Thoracic aorta (tissue), 2 donors: ENCODE measurements around the gene LAMB4. TPM values are rescaled to one million over a fixed set of nuclear protein-coding genes. Genes with fewer than 3 reads are reported as not detected.
A peak's percentile ranks its signal among the peaks of the same experiment; 100 is the strongest.
"Not testable (repeated sequence)": the region's sequence is repeated elsewhere in the genome, so short reads cannot be mapped to it uniquely, and the experiment has no call there.

Experiments used
- ATAC-seq: fragments of 150-250 bp; one replicate; pipeline ENCODE4 v1.8.0; 2017; ENCODE audit warnings: low read depth; ENCODE audit not compliant: insufficient number of reproducible peaks, low FRiP score
- DNase-seq: peaks from one replicate; pipeline ENCODE4 v3.0.0-alpha.2; 2020; ENCODE audit warnings: low spot score
- H3K27ac ChIP-seq, 2 donors: fragments of 200-600 bp; sonication (generic); 1 replicate in 1 of 2; 2 replicates in 1 of 2; pipeline ENCODE4 v1.5.1; 2016; ENCODE audit warnings: mild to moderate bottlenecking in 2 of 2, moderate library complexity in 2 of 2
- H3K27me3 ChIP-seq: fragments of 200-600 bp; sonication (generic); replicated peaks from 2 replicates; pipeline ENCODE4 v1.6.0; 2016; ENCODE audit warnings: mild to moderate bottlenecking; ENCODE audit not compliant: insufficient read depth
- H3K36me3 ChIP-seq: fragments of 200-600 bp; sonication (generic); one replicate; pipeline ENCODE4 v1.5.1; 2016
- H3K4me1 ChIP-seq, 2 donors: fragments of 200-600 bp; sonication (generic); 1 replicate in 1 of 2; 2 replicates in 1 of 2; pipeline versions ENCODE4 v1.5.1 to v1.6.0; 2016; ENCODE audit warnings: low read depth in 2 of 2, mild to moderate bottlenecking in 1 of 2; ENCODE audit not compliant: control insufficient read depth in 1 of 2
- H3K4me3 ChIP-seq: fragments of 200-600 bp; sonication (generic); 2 replicates; pipeline ENCODE4 v1.5.1; 2016; ENCODE audit warnings: mild to moderate bottlenecking
- H3K9me3 ChIP-seq: fragments of 200-600 bp; sonication (generic); 2 replicates; pipeline ENCODE4 v1.5.1; 2016
- total RNA-seq, 2 donors: library from RNA; depleted of rRNA; stranded (reverse); fragments of >200 nt; gene quantifications; one replicate each; pipeline versions ENCODE4 v1.1.0 to v1.2.3, GENCODE V29; 2016
- TF ChIP-seq, protein P1 (sequence below): fragments of 200-600 bp; sonication (generic); IDR thresholded peaks from one replicate; pipeline ENCODE4 v1.5.1; 2019; ENCODE audit warnings: antibody characterized with exemption

The LAMB4 gene
- total RNA-seq, 2 donors from 2014 or later: 0.14 TPM; not detected in 1

DNA sequence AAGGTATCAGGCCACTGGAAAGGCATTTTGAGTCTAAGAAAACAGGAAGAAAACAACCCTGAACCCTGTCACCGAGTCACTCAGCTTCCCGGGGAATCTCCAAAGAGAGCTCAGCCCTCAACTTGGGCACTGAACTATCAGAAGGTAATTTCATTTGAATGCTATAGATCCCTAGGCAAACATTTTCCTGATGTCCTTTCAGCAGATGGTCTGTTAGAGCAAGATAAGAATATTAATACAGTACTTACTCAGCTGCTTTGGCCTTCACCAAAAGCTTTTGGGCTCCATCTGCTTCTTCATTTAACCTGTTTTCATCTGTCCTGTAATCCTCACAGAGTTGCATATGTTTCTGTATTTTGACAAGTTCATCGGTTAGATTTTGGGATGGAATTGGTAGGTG lies 93.0 kb downstream of the LAMB4 start:
- H3K9me3 ChIP-seq: no peaks in the 10 kb centered on the region
- no peaks in the 10 kb centered on the region for H3K27me3 ChIP-seq
- H3K4me3 ChIP-seq: no peak overlapping the region
- no peak overlapping the region for H3K27ac ChIP-seq
- ATAC-seq: no peak
- no peaks in the 10 kb centered on the region for H3K4me1 ChIP-seq
- TF ChIP-seq, protein P1, sequence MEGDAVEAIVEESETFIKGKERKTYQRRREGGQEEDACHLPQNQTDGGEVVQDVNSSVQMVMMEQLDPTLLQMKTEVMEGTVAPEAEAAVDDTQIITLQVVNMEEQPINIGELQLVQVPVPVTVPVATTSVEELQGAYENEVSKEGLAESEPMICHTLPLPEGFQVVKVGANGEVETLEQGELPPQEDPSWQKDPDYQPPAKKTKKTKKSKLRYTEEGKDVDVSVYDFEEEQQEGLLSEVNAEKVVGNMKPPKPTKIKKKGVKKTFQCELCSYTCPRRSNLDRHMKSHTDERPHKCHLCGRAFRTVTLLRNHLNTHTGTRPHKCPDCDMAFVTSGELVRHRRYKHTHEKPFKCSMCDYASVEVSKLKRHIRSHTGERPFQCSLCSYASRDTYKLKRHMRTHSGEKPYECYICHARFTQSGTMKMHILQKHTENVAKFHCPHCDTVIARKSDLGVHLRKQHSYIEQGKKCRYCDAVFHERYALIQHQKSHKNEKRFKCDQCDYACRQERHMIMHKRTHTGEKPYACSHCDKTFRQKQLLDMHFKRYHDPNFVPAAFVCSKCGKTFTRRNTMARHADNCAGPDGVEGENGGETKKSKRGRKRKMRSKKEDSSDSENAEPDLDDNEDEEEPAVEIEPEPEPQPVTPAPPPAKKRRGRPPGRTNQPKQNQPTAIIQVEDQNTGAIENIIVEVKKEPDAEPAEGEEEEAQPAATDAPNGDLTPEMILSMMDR: no peak
- H3K36me3 ChIP-seq: no peaks in the 10 kb centered on the region
- DNase-seq: no peak

DNA sequence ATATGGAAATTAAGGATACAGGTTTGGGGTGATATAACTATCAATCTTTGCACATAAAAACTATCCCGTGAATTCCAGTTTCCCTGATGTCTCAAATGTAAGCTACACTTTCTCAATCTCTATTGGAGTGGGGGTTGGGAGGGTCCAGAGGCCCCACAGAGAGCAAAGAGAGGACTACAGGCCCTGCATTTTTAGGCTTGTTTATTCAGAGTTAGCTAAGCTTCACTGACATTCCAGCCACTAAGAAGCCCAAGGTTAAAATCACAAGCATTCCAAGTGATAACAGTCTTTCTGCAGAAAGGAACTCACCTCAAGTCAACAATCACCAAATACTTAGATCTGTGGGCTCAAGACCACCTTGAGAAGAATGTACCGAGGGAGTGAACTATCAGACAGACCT lies 95.6 kb downstream of the LAMB4 start:
- TF ChIP-seq, protein P1: no peak
- H3K36me3 ChIP-seq: no peaks in the 10 kb centered on the region

DNA sequence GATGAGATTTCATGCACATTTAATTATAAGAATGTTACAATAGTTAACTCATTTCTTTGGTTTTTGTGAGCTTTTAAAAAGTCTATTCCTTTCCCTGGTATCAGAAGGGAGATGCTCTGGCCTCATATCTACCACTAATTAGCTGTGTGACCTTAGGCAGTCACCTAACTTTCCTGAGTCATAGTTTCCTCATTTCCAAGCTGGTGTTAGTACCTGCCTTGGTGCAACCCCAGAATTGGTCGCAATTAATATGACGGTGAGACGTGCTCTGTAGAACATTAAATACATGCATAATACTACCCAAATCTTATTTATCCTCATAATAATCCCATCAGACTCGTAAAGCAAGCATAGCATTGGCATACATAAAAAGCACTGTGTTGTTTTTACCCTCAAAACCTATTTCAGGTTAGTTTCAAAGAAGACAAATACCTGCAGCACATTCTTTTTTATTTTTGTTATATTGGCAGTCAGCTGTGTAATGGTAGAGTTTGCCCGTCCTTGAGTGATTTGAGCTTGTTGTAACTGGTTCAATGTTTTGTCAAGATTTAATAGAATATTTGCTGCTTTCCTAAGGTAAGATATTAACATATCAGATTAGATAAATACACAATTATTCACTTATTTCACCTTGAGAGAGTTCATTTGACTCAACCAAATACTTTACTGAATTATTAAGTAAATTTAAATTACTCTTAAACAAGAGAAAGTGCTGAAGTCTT lies 96.2 kb downstream of the LAMB4 start:
- no peak for DNase-seq
- Histone ChIP-seq H3K9me3 (no peaks in the 10 kb centered on the region), H3K36me3 (no peaks in the 10 kb centered on the region), H3K4me3 (no peak overlapping the region), H3K27ac (no peak overlapping the region), H3K27me3 (no peaks in the 10 kb centered on the region), H3K4me1 (peaks cover 5 to 8% of the 10 kb centered on the region in 2 donors)
- TF ChIP-seq, protein P1: no peak
- ATAC-seq: no peak

More for the DNA sequence above, 95.6 kb downstream of the LAMB4 start:
- Histone ChIP-seq H3K27me3 (no peaks in the 10 kb centered on the region), H3K4me1 (peaks cover 5 to 8% of the 10 kb centered on the region in 2 donors), H3K4me3 (no peak overlapping the region), H3K27ac (no peak overlapping the region), H3K9me3 (no peaks in the 10 kb centered on the region)
- DNase-seq (no peak), ATAC-seq (no peak)

DNA sequence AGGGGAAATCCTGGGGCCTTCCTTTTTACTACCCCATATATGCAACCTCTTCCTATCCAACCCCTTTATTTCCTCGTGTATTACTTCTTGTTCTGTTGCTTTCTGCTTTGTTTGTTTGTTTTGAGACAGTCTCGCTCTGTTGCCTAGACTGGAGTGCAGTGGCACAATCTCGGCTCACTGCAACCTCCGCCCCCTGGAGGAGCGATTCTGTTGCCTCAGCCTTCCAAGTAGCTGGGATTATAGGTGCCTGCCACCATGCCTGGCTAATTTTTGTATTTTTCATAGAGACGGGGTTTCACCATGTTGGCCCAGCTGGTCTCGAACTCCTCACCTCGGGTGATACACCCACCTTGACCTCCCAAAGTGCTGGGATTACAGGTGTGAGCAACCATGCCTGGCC lies 96.9 kb downstream of the LAMB4 start:
- not testable (repeated sequence) for H3K27me3 ChIP-seq, DNase-seq, H3K4me1 ChIP-seq, H3K27ac ChIP-seq, H3K4me3 ChIP-seq, ATAC-seq, H3K36me3 ChIP-seq, H3K9me3 ChIP-seq

DNA sequence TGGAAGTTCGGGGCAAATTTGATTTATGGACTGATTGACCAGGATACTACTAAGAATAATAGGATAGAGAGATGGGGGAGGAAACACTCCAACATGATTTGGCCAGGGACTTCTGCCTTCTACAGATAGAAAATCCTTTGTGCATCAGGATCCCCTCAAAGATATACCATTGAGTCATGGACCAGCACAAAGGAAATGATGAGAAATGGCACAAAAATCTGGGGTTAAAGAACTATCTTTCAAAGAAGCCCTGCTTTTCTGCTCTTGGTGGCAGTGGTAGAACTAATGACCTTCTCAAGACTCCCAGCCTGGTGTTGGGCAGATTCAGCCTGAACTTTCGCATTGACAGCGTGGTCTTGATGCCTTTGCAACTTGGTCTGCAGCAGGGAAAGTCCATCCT lies 99.6 kb downstream of the LAMB4 start:
- peaks cover 11 to 19% of the 10 kb centered on the region in 2 donors for H3K4me1 ChIP-seq
- H3K27ac ChIP-seq: peak overlapping the region in 1 of 2 donors; percentile 43
- TF ChIP-seq, protein P1: no peak
- no peak overlapping the region for H3K4me3 ChIP-seq
- H3K27me3 ChIP-seq: no peaks in the 10 kb centered on the region
- ATAC-seq: no peak
- no peaks in the 10 kb centered on the region for H3K9me3 ChIP-seq
- DNase-seq: no peak
- H3K36me3 ChIP-seq: no peaks in the 10 kb centered on the region

DNA sequence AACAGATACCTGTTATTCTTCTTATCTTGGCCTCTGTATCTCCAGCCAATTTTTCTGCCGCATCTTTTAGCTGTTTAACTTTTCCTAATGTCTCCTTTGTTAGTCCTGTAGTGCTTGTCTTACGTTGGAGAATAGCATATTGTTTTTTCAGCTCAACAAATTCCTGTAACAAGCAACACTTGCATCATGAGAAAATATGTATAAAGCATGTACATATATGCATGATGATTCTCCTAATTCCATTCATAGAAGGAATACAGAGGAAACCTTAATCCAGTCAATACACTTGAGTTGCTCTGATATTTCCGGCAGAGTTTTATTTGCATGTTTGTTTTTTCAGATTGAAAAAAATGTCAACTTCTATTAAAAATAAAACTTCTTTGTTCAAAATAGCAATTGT lies 101.1 kb downstream of the LAMB4 start:
- peak overlapping the region in 1 of 2 donors; percentile 43 for H3K27ac ChIP-seq
- H3K9me3 ChIP-seq: no peaks in the 10 kb centered on the region
- DNase-seq (no peak), ATAC-seq (no peak)
- H3K36me3 ChIP-seq: no peaks in the 10 kb centered on the region
- TF ChIP-seq, protein P1: no peak
- no peaks in the 10 kb centered on the region for H3K27me3 ChIP-seq
- H3K4me1 ChIP-seq: peaks cover 11 to 19% of the 10 kb centered on the region in 2 donors
- H3K4me3 ChIP-seq: no peak overlapping the region
